ENCODE data around the gene ARFGAP1.

- TF ChIP-seq CTCF (IDR thresholded peaks at IDR 0.05) = no peak
- TF ChIP-seq POLR2A (IDR thresholded peaks at IDR 0.05) = no peak
These were observed 63.7 kb downstream of the ARFGAP1 start for GRCh38 chr20:63336232-63336752.
